K562 (cell line): Measurements from ENCODE around the gene PTGER3. TPM values are rescaled to one million over a fixed set of nuclear protein-coding genes. Genes with fewer than 3 reads are reported as not detected.

Experiments used
- BCL6 ChIP-seq: fragments of 250-450 bp; sonication (Bioruptor Pico); IDR thresholded peaks from 2 replicates; pipeline ENCODE4 v1.4.0; 2020
- CBX2 ChIP-seq: fragments of 200-600 bp; sonication (generic); IDR thresholded peaks from one replicate; pipeline ENCODE4 v1.6.1; 2012; ENCODE audit warnings: mild to moderate bottlenecking, low read length, inconsistent platforms; ENCODE audit not compliant: insufficient read depth, poor library complexity, severe bottlenecking
- CCNT2 ChIP-seq: IDR thresholded peaks from 2 replicates; pipeline ENCODE4 v1.6.1; 2011; ENCODE audit warnings: borderline replicate concordance, low read depth, mild to moderate bottlenecking, moderate library complexity, mixed read lengths, low read length; ENCODE audit not compliant: insufficient read length; ENCODE audit errors: extremely low read depth
- HNRNPL ChIP-seq: fragments of 200-400 bp; formaldehyde crosslinking; IDR thresholded peaks from 2 replicates; pipeline ENCODE4 v1.6.1; 2017; ENCODE audit warnings: low read depth, mild to moderate bottlenecking, low read length
- KDM5B ChIP-seq: fragments of 200-600 bp; sonication (generic); IDR thresholded peaks from 2 replicates; pipeline ENCODE4 v1.6.1; 2012; ENCODE audit warnings: low read depth, mild to moderate bottlenecking, moderate library complexity, low read length, control low read depth, inconsistent platforms; ENCODE audit not compliant: insufficient replicate concordance
- NCOA1 ChIP-seq: fragments of 450-650 bp; IDR thresholded peaks from 2 replicates; pipeline ENCODE4 v1.6.1; 2016; ENCODE audit warnings: low read depth
- PPARD ChIP-seq: fragments of 250-450 bp; sonication (Bioruptor Pico); IDR thresholded peaks from 2 replicates; pipeline ENCODE4 v1.8.0; 2022; ENCODE audit warnings: inconsistent platforms, mild to moderate bottlenecking, moderate library complexity
- PRPF4 ChIP-seq: fragments of 200-400 bp; formaldehyde crosslinking; IDR thresholded peaks from one replicate; pipeline ENCODE4 v1.6.1; 2017; ENCODE audit warnings: low read length, low read depth, mild to moderate bottlenecking; ENCODE audit not compliant: insufficient read depth, poor library complexity, severe bottlenecking
- RBBP5 ChIP-seq: fragments of 200-600 bp; sonication (generic); IDR thresholded peaks from 2 replicates; pipeline ENCODE4 v1.6.1; 2012; ENCODE audit warnings: borderline replicate concordance, mild to moderate bottlenecking, low read length, control low read depth, inconsistent platforms; ENCODE audit not compliant: insufficient read depth, poor library complexity, severe bottlenecking
- RUNX1 ChIP-seq: sonication (generic); IDR thresholded peaks from 2 replicates; pipeline ENCODE4 v1.6.1; 2016; ENCODE audit warnings: antibody characterized with exemption, low read depth
- THRAP3 ChIP-seq: fragments of 450-650 bp; IDR thresholded peaks from 2 replicates; pipeline ENCODE4 v1.6.1; 2016; ENCODE audit warnings: mild to moderate bottlenecking, inconsistent platforms, borderline replicate concordance
- TOE1 ChIP-seq, 2 experiments: fragments of 450-650 bp in 1 of 2; sonication (generic) in 1 of 2; formaldehyde crosslinking in 1 of 2; IDR thresholded peaks; 2 replicates each; pipeline versions ENCODE4 v1.7.1 to v1.8.0; 2016 to 2022; ENCODE audit warnings: borderline replicate concordance in 2 of 2, mild to moderate bottlenecking in 2 of 2, antibody characterized with exemption in 1 of 2, inconsistent platforms in 1 of 2, low read depth in 1 of 2, missing genetic modification reagents in 1 of 2, moderate library complexity in 1 of 2
- UBTF ChIP-seq, 2 experiments: IDR thresholded peaks; 2 replicates each; pipeline ENCODE4 v1.6.1; 2012; ENCODE audit warnings: improper control_type of control experiment in 2 of 2, low read depth in 2 of 2, low read length in 2 of 2, borderline replicate concordance in 1 of 2
- ZFP91 ChIP-seq: sonication (generic); formaldehyde crosslinking; IDR thresholded peaks from 2 replicates; pipeline ENCODE4 v1.8.0; 2022; ENCODE audit warnings: mild to moderate bottlenecking, missing genetic modification reagents
- ZNF146 ChIP-seq: IDR thresholded peaks from one replicate; pipeline ENCODE4 v1.6.1; 2018; ENCODE audit warnings: missing compliant biosample characterization; ENCODE audit not compliant: unreplicated experiment
- ZNF347 ChIP-seq: fragments of 450-650 bp; formaldehyde crosslinking; IDR thresholded peaks from 2 replicates; pipeline ENCODE4 v1.4.0; 2020; ENCODE audit warnings: low read depth, mild to moderate bottlenecking, moderate library complexity
- ZNF384 ChIP-seq: IDR thresholded peaks from 2 replicates; pipeline ENCODE4 v1.6.1; 2012; ENCODE audit warnings: low read depth, low read length, improper control_type of control experiment
- ZNF785 ChIP-seq: fragments of 250-450 bp; sonication (Bioruptor Pico); IDR thresholded peaks from 2 replicates; pipeline ENCODE4 v1.4.0; 2020; ENCODE audit warnings: mild to moderate bottlenecking
- polyA plus RNA-seq, 8 experiments: library from polyadenylated mRNA; depleted of rRNA in 4 of 8; stranded (reverse) in 5 of 8; unstranded in 3 of 8; fragments of >200 nt; fragmentation: Nextera tagmentation in 2 of 8; fragmentation: Illumina TruSeq in 1 of 8; extraction: Ambion mirVana in 2 of 8; extraction: Trizol in 1 of 8; gene quantifications; 2 replicates each; pipeline versions ENCODE4 v1.2.1 to v1.2.3, GENCODE V29; 2011 to 2014; ENCODE audit warnings: inconsistent platforms in 1 of 8, missing spikeins in 1 of 8
- total RNA-seq, 7 experiments: library from RNA; depleted of rRNA in 6 of 7; stranded (reverse); fragments of >200 nt in 6 of 7; fragmentation: Illumina TruSeq in 2 of 7; extraction: Trizol in 2 of 7; gene quantifications; 2 replicates each; pipeline versions ENCODE4 v1.2.1 to v1.2.3, GENCODE V29; 2011 to 2021; ENCODE audit warnings: low replicate concordance in 1 of 7
- TF ChIP-seq, protein P1 (sequence below): fragments of 450-650 bp; IDR thresholded peaks from one replicate; pipeline ENCODE4 v1.6.1; 2018; ENCODE audit warnings: mild to moderate bottlenecking, moderate library complexity; ENCODE audit not compliant: partially characterized antibody
- TF ChIP-seq, protein P2 (sequence below): fragments of 250-450 bp; sonication (Bioruptor Pico); IDR thresholded peaks from 2 replicates; pipeline ENCODE4 v1.5.0; 2020; ENCODE audit warnings: mild to moderate bottlenecking

The PTGER3 gene
- total and polyA plus RNA-seq, 9 of the 15 experiments (the other 6 are each of a cell fraction or from before 2014, with no cell fraction given), result 3.8 to 28.5 (median 14.2) TPM

DNA sequence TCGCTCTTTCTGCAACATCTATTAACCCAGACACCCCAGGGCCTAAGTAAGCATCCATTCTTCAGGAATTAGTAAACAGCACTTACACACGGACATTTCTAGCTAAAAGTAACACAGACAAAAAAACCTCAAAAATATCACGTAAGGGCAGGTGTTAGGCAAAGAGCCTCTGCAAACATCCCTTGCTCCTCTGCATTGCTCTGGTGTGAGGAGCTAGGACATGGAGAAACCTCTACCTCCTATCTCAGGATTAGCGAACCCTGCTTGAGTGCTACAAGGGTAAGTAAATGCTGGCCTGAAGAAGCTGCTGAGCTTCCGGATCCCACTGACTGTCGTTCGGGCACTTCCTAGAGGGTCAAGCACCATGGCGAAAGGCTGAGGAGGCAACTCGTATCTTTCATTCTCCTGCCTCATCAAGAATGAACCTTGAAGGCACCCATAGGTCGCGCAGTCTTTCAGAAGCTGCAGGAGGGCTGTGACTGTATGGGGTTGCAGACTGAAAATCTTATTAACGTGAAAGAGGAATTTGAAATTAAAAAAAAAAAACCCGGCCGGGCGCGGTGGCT, 2.1 kb downstream of the PTGER3 start (continued):
- TF ChIP-seq CCNT2, result no peak
- no peak for TF ChIP-seq HNRNPL
- no peak for TF ChIP-seq ZNF785
- TF ChIP-seq KDM5B, result peak; percentile 23
- TF ChIP-seq ZFP91 (CRISPR knock-in tag), result no peak
- no peak for TF ChIP-seq BCL6 (CRISPR knock-in tag)
- TF ChIP-seq CBX2, result no peak
- no peak for TF ChIP-seq NCOA1
- TF ChIP-seq RUNX1, result no peak
- TF ChIP-seq ZNF347 (CRISPR knock-in tag), result no peak
- no peak for TF ChIP-seq ZNF146 (CRISPR knock-in tag)
- TF ChIP-seq TOE1 (IDR thresholded peaks at IDR 0.05; ENCODE audit: borderline replicate concordance), result 0 out of 2 replicates have a peak, but pooled peaks have one; percentile 18
- TF ChIP-seq TOE1 (CRISPR knock-in tag; IDR thresholded peaks at IDR 0.05; ENCODE audit: borderline replicate concordance, low read depth), result no peak
- TF ChIP-seq RBBP5, result peak; percentile 45
- TF ChIP-seq, protein P1, sequence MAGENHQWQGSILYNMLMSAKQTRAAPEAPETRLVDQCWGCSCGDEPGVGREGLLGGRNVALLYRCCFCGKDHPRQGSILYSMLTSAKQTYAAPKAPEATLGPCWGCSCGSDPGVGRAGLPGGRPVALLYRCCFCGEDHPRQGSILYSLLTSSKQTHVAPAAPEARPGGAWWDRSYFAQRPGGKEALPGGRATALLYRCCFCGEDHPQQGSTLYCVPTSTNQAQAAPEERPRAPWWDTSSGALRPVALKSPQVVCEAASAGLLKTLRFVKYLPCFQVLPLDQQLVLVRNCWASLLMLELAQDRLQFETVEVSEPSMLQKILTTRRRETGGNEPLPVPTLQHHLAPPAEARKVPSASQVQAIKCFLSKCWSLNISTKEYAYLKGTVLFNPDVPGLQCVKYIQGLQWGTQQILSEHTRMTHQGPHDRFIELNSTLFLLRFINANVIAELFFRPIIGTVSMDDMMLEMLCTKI, result no peak
- TF ChIP-seq, protein P2, sequence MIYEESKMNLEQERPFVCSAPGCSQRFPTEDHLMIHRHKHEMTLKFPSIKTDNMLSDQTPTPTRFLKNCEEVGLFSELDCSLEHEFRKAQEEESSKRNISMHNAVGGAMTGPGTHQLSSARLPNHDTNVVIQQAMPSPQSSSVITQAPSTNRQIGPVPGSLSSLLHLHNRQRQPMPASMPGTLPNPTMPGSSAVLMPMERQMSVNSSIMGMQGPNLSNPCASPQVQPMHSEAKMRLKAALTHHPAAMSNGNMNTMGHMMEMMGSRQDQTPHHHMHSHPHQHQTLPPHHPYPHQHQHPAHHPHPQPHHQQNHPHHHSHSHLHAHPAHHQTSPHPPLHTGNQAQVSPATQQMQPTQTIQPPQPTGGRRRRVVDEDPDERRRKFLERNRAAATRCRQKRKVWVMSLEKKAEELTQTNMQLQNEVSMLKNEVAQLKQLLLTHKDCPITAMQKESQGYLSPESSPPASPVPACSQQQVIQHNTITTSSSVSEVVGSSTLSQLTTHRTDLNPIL (CRISPR knock-in tag), result no peak
- TF ChIP-seq PPARD, result no peak
- peak in 1 of 2 experiments; percentile 58; a peak in 1 of 4 replicates for TF ChIP-seq UBTF (IDR thresholded peaks at IDR 0.05; ENCODE audit: borderline replicate concordance in 1 of 2, low read depth in 2 of 2, low read length in 2 of 2)
- no peak for TF ChIP-seq THRAP3
- no peak for TF ChIP-seq PRPF4
- TF ChIP-seq ZNF384, result no peak
